ENCODE measurements around the gene OPN5. TPM values are rescaled to one million over a fixed set of nuclear protein-coding genes. Genes with fewer than 3 reads are reported as not detected.

The OPN5 gene
- total RNA-seq, 2 donors from 2014 or later, result not detected

DNA sequence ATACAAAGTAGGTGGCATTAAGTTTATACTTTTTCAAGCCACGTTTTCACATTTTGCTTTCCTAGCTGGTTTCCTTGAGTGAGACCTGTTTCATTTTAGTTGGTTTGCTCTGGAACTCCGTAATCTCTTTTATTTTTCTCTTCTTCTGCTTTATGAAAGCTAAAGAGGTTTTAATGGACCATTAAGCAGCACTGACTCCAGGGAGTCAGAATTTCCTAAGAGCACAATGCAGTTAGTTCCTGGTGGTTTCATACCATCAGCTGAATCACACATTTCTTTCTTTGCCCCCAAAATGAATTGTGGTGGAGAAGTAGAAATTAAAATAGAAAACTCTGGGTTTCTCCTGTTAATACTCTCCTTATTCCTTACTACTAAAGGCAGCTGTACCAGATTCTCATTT is 3.4 kb downstream of the OPN5 start:
- no peaks in the 10 kb centered on the region for H3K9me3 Mint-ChIP-seq
- peaks cover 6% of the 10 kb centered on the region for H3K4me1 ChIP-seq (ENCODE audit: control insufficient read depth, insufficient read depth, low read length)
- H3K27ac ChIP-seq (ENCODE audit: low read depth, low read length), result no peak overlapping the region
- no peak overlapping the region for H3K4me3 Mint-ChIP-seq
- no peaks in the 10 kb centered on the region for H3K36me3 Mint-ChIP-seq (ENCODE audit: low read depth)
- no peaks in the 10 kb centered on the region for H3K36me3 ChIP-seq (ENCODE audit: control insufficient read depth, insufficient read depth, low read length)
- no peaks in the 10 kb centered on the region for H3K9me3 ChIP-seq (ENCODE audit: control insufficient read depth, low read length)
- no peak for DNase-seq
- H3K27me3 ChIP-seq (ENCODE audit: control insufficient read depth, insufficient read depth, low read length, poor library complexity, severe bottlenecking), result peaks cover 14% of the 10 kb centered on the region
- H3K27me3 Mint-ChIP-seq (ENCODE audit: insufficient read depth), result peaks cover 52% of the 10 kb centered on the region
- H3K4me3 ChIP-seq (ENCODE audit: low read length), result no peak overlapping the region
- H3K27ac Mint-ChIP-seq, result no peak overlapping the region
- H3K9ac ChIP-seq (ENCODE audit: extremely low read depth, low read length, poor library complexity, severe bottlenecking), result no peak overlapping the region
- TF ChIP-seq, protein P1, sequence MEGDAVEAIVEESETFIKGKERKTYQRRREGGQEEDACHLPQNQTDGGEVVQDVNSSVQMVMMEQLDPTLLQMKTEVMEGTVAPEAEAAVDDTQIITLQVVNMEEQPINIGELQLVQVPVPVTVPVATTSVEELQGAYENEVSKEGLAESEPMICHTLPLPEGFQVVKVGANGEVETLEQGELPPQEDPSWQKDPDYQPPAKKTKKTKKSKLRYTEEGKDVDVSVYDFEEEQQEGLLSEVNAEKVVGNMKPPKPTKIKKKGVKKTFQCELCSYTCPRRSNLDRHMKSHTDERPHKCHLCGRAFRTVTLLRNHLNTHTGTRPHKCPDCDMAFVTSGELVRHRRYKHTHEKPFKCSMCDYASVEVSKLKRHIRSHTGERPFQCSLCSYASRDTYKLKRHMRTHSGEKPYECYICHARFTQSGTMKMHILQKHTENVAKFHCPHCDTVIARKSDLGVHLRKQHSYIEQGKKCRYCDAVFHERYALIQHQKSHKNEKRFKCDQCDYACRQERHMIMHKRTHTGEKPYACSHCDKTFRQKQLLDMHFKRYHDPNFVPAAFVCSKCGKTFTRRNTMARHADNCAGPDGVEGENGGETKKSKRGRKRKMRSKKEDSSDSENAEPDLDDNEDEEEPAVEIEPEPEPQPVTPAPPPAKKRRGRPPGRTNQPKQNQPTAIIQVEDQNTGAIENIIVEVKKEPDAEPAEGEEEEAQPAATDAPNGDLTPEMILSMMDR (conservative IDR thresholded peaks at IDR 0.05), result no peak
- peaks cover 33% of the 10 kb centered on the region for H3K4me1 Mint-ChIP-seq
- 84 to 92% methylated on average over 2 of the region's 2 CpGs for WGBS, 2 experiments (ENCODE audit: insufficient coverage in 1 of 2, insufficient read length in 1 of 2)

DNA sequence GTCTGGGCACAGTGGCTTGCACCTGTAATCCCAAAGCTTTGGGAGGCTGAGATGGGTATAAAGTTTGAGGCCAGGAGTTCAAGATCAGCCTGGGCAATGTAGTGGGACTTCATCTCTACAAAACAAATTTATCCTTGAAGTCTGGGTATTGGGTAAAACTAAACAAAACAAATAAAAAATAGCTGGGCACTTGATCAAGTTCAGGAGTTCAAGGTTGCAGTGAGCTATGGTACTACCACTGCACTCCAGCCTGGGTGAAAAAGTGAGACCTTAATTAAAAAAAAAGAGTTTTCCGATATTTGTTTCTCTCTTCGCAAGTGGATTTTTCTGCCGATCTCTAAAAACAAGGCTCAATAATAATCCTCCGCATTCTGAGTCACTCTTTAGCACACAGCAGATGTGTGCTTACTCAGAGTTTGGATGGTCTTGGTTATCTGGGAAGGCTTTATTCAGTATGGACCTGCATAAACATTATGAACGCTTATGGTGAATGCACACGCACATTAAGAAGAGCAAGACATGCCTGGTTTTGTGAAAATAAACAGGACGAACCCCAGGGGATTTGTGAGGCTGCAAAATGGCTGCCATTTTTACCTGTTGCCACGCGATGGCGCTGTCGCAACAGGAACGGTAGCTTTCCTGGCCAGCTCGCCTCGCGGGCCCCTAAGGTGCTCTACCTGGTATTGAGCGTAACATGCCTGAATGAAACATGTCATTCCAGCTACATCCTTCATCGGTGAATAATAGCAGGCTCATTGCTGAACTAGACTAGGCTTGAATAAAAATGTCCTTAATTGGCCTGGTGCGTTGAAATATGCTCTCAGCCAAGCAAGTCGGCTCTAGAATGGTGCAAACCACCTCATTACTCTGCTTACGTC is 6.0 kb downstream of the OPN5 start:
- Histone ChIP-seq H3K27me3 (ENCODE audit: control insufficient read depth, insufficient read depth, low read length, poor library complexity, severe bottlenecking) (peaks cover 29% of the 10 kb centered on the region), H3K4me1 (ENCODE audit: control insufficient read depth, insufficient read depth, low read length) (peaks cover 6% of the 10 kb centered on the region), H3K4me3 (ENCODE audit: low read length) (no peak overlapping the region), H3K9ac (ENCODE audit: extremely low read depth, low read length, poor library complexity, severe bottlenecking) (no peak overlapping the region), H3K27ac (ENCODE audit: low read depth, low read length) (no peak overlapping the region), H3K36me3 (ENCODE audit: control insufficient read depth, insufficient read depth, low read length) (no peaks in the 10 kb centered on the region), H3K9me3 (ENCODE audit: control insufficient read depth, low read length) (no peaks in the 10 kb centered on the region)
- Mint-ChIP-seq H3K9me3 (no peaks in the 10 kb centered on the region), H3K36me3 (ENCODE audit: low read depth) (no peaks in the 10 kb centered on the region), H3K4me1 (peaks cover 27% of the 10 kb centered on the region), H3K4me3 (no peak overlapping the region), H3K27ac (no peak overlapping the region), H3K27me3 (ENCODE audit: insufficient read depth) (peaks cover 75% of the 10 kb centered on the region)
- peak; percentile 84 for DNase-seq
- TF ChIP-seq, protein P1 (conservative IDR thresholded peaks at IDR 0.05), result peak; percentile 96
- 26 to 32% methylated on average over 18 to 20 of the region's 20 CpGs for WGBS, 2 experiments (ENCODE audit: insufficient coverage in 1 of 2, insufficient read length in 1 of 2)

DNA sequence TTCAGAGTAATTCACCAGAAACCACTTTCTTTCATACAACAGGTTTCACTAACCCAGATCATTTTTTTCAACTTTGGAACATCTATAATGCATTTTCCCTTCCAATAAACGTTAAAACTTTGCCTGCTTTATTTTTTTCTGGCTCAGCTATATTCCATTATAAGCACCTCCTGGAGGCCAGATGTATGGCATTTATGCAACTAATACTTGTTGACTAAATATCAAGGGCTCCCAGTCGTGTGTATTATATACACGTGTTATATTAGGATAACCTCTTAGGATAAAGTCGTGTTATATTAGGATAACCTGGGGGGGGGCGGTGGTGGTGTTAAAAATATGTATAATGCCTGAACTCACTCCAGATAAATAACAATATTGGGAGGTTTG is 6.7 kb downstream of the OPN5 start:
- Mint-ChIP-seq H3K27ac (no peak overlapping the region), H3K27me3 (ENCODE audit: insufficient read depth) (peaks cover 77% of the 10 kb centered on the region), H3K9me3 (no peaks in the 10 kb centered on the region), H3K4me1 (peaks cover 27% of the 10 kb centered on the region), H3K4me3 (no peak overlapping the region), H3K36me3 (ENCODE audit: low read depth) (no peaks in the 10 kb centered on the region)
- Histone ChIP-seq H3K4me3 (ENCODE audit: low read length) (no peak overlapping the region), H3K27ac (ENCODE audit: low read depth, low read length) (no peak overlapping the region), H3K4me1 (ENCODE audit: control insufficient read depth, insufficient read depth, low read length) (peaks cover 6% of the 10 kb centered on the region), H3K27me3 (ENCODE audit: control insufficient read depth, insufficient read depth, low read length, poor library complexity, severe bottlenecking) (peaks cover 29% of the 10 kb centered on the region), H3K36me3 (ENCODE audit: control insufficient read depth, insufficient read depth, low read length) (no peaks in the 10 kb centered on the region), H3K9me3 (ENCODE audit: control insufficient read depth, low read length) (no peaks in the 10 kb centered on the region), H3K9ac (ENCODE audit: extremely low read depth, low read length, poor library complexity, severe bottlenecking) (no peak overlapping the region)
- 68% methylated on average over 4 of the region's 5 CpGs; no CpG with 5 or more reads in 1 of the 2 experiments for WGBS, 2 experiments (ENCODE audit: insufficient coverage in 1 of 2, insufficient read length in 1 of 2)
- TF ChIP-seq, protein P1 (conservative IDR thresholded peaks at IDR 0.05), result no peak
- no peak for DNase-seq
